ENCODE data around the gene C9orf85.

DNA sequence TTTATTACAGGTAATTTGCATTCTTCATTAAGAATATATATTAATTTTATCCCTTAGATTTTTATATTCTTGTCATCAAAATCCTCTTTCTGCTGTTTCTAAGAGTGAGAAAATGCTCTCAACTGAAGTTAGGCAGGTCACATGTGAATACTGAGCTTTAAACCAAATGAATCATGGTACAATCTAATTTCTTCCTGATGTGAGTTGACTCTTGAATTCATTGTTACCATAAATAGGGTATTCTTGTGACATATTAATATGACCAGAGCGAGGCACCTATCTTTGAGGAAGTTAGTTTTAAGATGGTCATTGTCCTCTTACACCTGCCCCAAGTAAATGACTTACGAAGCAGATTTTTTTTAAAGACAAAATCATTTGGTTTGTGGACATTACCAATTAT lies 17.4 kb downstream of the C9orf85 start:
- no peak for TF ChIP-seq POLR2AphosphoS5 (IDR thresholded peaks at IDR 0.05; ENCODE audit: low read depth, low read length)
- TF ChIP-seq POLR2A (IDR thresholded peaks at IDR 0.05; ENCODE audit: low read depth, low read length) = no peak
